ENCODE results near the gene CCDC167.

DNA sequence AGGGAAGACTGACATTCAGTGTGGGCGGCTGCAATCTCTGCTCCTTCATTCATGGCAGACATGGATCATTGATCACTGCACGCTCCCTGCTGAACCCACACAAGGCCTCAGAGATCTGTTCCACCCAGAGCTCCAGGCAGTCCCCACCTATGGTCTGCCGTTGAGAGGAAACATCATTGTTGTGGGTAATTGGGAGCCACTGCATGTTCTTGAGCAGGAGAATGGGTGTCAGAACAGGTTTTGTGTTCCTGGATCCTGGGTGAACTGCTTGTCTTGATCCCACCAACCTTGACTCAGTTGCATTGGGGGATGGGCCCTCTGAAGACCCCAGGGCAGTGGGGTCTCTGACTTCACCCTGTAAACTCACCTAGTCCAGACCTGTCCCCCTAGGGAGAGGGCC is 23.1 kb upstream of the CCDC167 start:
- TF ChIP-seq, protein P1, sequence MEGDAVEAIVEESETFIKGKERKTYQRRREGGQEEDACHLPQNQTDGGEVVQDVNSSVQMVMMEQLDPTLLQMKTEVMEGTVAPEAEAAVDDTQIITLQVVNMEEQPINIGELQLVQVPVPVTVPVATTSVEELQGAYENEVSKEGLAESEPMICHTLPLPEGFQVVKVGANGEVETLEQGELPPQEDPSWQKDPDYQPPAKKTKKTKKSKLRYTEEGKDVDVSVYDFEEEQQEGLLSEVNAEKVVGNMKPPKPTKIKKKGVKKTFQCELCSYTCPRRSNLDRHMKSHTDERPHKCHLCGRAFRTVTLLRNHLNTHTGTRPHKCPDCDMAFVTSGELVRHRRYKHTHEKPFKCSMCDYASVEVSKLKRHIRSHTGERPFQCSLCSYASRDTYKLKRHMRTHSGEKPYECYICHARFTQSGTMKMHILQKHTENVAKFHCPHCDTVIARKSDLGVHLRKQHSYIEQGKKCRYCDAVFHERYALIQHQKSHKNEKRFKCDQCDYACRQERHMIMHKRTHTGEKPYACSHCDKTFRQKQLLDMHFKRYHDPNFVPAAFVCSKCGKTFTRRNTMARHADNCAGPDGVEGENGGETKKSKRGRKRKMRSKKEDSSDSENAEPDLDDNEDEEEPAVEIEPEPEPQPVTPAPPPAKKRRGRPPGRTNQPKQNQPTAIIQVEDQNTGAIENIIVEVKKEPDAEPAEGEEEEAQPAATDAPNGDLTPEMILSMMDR (IDR thresholded peaks at IDR 0.05): no peak
- TF ChIP-seq POLR2A (IDR thresholded peaks at IDR 0.05): no peak
